ENCODE results near the gene TRIP12. TPM values are rescaled to one million over a fixed set of nuclear protein-coding genes. Genes with fewer than 3 reads are reported as not detected.
A peak's percentile ranks its signal among the peaks of the same experiment; 100 is the strongest.

Gene TRIP12
- total and polyA plus RNA-seq, 2 of the 13 experiments (the other 11 are each of a cell fraction or from before 2014, with no cell fraction given), result 72.1 to 153 TPM

DNA sequence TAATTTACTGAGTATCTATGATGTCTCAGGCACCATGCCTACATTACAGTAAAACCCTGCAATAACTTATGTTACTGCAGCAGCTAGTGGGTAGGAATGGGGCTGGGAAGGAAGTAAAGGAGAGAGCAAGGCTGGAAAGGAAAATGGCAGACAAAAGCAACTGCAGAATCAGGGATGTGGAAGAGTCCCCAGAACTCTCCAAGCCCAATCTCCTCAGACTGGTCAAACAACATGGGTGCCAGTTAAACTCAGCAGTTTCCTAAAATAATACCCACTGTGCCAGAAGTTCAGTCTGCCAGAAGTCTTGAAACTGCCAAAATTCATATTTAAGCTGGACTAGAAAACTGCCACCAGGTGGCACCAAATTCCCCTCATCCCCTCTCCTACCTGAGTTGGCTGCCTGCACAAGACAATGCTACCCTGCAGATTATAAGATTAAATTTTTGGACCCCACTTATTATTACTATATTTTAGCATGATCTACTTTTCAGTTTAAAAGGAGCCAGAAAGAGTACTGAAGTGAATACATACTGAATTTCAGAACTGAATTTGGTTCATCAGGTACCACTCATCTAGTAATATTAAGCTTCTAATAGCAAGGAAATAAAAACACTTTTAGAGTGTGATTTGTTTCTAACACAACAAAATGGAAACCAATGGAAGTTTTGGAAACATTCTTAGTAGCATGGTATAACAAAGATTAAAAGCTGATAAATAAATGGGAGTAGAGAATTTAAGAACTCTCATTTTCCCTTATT lies 120.6 kb downstream of the TRIP12 start:
- Histone ChIP-seq H3K27ac (ENCODE audit: extremely low read length, insufficient read depth, low read length) (no peak overlapping the region), H3K4me2 (ENCODE audit: low read depth, low read length) (no peak overlapping the region), H3K36me3 (replicated peaks in 1 of 2; ENCODE audit: control insufficient read depth in 1 of 2, insufficient read depth in 2 of 2, low read length in 2 of 2) (peaks cover 25 to 61% of the 10 kb centered on the region in 2 experiments), H2AFZ (ENCODE audit: low read length) (no peak overlapping the region), H3K79me2 (ENCODE audit: insufficient read depth, low read length) (no peaks in the 10 kb centered on the region), H3K9me3 (ENCODE audit: low read length) (no peaks in the 10 kb centered on the region), H3K4me1 (ENCODE audit: insufficient read depth, low read length) (no peaks in the 10 kb centered on the region), H3K4me3 (replicated peaks in 1 of 3; ENCODE audit: insufficient read depth in 1 of 3, low read depth in 2 of 3, low read length in 3 of 3) (no peak overlapping the region), H3K27me3 (ENCODE audit: control insufficient read depth in 1 of 2, insufficient read depth in 2 of 2, low read length in 2 of 2) (no peaks in the 10 kb centered on the region), H4K20me1 (ENCODE audit: insufficient read depth, low read length) (no peaks in the 10 kb centered on the region; the same call in 1 of the 2 replicates), H3K9ac (ENCODE audit: insufficient read depth, low read depth, low read length) (no peak overlapping the region)
- peak; percentile 87 for ATAC-seq
- FAIRE-seq, result peak; percentile 68
- intact Hi-C loops (cut with micrococcal nuclease; ENCODE audit: unreplicated experiment), result loop anchor here (5.0 kb wide), 1 partner anchor 121 kb away; the partner anchor contains the start of genes FBXO36 and TRIP12
- DNase-seq (ENCODE audit: low spot score), result peak; percentile 52
- CTCF ChIA-PET (ENCODE audit: low intra/inter-chr PET ratio, low total read pairs), result no interaction called here
- POLR2A ChIA-PET, result interaction anchor here (0.6 to 1.3 kb wide), 2 partner anchors 108 to 120 kb away, joined by 3 to 4 read pairs; no protein-coding TSS in a partner anchor
- in situ Hi-C loops (cut with HindIII; ENCODE audit: extremely low pct_ligation_motif_present, low pct_unique_long_range_greater_than_20kb), result no loop called here
- no TSS peak for BruUV-seq (replicated peaks)
- TF ChIP-seq, protein P1, sequence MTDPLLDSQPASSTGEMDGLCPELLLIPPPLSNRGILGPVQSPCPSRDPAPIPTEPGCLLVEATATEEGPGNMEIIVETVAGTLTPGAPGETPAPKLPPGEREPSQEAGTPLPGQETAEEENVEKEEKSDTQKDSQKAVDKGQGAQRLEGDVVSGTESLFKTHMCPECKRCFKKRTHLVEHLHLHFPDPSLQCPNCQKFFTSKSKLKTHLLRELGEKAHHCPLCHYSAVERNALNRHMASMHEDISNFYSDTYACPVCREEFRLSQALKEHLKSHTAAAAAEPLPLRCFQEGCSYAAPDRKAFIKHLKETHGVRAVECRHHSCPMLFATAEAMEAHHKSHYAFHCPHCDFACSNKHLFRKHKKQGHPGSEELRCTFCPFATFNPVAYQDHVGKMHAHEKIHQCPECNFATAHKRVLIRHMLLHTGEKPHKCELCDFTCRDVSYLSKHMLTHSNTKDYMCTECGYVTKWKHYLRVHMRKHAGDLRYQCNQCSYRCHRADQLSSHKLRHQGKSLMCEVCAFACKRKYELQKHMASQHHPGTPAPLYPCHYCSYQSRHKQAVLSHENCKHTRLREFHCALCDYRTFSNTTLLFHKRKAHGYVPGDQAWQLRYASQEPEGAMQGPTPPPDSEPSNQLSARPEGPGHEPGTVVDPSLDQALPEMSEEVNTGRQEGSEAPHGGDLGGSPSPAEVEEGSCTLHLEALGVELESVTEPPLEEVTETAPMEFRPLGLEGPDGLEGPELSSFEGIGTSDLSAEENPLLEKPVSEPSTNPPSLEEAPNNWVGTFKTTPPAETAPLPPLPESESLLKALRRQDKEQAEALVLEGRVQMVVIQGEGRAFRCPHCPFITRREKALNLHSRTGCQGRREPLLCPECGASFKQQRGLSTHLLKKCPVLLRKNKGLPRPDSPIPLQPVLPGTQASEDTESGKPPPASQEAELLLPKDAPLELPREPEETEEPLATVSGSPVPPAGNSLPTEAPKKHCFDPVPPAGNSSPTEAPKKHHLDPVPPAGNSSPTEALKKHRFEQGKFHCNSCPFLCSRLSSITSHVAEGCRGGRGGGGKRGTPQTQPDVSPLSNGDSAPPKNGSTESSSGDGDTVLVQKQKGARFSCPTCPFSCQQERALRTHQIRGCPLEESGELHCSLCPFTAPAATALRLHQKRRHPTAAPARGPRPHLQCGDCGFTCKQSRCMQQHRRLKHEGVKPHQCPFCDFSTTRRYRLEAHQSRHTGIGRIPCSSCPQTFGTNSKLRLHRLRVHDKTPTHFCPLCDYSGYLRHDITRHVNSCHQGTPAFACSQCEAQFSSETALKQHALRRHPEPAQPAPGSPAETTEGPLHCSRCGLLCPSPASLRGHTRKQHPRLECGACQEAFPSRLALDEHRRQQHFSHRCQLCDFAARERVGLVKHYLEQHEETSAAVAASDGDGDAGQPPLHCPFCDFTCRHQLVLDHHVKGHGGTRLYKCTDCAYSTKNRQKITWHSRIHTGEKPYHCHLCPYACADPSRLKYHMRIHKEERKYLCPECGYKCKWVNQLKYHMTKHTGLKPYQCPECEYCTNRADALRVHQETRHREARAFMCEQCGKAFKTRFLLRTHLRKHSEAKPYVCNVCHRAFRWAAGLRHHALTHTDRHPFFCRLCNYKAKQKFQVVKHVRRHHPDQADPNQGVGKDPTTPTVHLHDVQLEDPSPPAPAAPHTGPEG (CRISPR knock-in tag; IDR thresholded peaks at IDR 0.05), result 0 out of 2 replicates have a peak, but pooled peaks have one; percentile 22
- no peak for TF ChIP-seq KDM5A (IDR thresholded peaks at IDR 0.05; ENCODE audit: borderline replicate concordance, low read length)
- TF ChIP-seq, protein P2, sequence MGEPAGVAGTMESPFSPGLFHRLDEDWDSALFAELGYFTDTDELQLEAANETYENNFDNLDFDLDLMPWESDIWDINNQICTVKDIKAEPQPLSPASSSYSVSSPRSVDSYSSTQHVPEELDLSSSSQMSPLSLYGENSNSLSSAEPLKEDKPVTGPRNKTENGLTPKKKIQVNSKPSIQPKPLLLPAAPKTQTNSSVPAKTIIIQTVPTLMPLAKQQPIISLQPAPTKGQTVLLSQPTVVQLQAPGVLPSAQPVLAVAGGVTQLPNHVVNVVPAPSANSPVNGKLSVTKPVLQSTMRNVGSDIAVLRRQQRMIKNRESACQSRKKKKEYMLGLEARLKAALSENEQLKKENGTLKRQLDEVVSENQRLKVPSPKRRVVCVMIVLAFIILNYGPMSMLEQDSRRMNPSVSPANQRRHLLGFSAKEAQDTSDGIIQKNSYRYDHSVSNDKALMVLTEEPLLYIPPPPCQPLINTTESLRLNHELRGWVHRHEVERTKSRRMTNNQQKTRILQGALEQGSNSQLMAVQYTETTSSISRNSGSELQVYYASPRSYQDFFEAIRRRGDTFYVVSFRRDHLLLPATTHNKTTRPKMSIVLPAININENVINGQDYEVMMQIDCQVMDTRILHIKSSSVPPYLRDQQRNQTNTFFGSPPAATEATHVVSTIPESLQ (CRISPR knock-in tag; conservative IDR thresholded peaks at IDR 0.05), result 0 out of 2 replicates have a peak, but pooled peaks have one; percentile 35
- TF ChIP-seq NBN (conservative IDR thresholded peaks at IDR 0.05), result no peak
- peak; percentile 65 for TF ChIP-seq RBM22 (optimal IDR thresholded peaks at IDR 0.05; ENCODE audit: low read length)
- TF ChIP-seq, protein P3, sequence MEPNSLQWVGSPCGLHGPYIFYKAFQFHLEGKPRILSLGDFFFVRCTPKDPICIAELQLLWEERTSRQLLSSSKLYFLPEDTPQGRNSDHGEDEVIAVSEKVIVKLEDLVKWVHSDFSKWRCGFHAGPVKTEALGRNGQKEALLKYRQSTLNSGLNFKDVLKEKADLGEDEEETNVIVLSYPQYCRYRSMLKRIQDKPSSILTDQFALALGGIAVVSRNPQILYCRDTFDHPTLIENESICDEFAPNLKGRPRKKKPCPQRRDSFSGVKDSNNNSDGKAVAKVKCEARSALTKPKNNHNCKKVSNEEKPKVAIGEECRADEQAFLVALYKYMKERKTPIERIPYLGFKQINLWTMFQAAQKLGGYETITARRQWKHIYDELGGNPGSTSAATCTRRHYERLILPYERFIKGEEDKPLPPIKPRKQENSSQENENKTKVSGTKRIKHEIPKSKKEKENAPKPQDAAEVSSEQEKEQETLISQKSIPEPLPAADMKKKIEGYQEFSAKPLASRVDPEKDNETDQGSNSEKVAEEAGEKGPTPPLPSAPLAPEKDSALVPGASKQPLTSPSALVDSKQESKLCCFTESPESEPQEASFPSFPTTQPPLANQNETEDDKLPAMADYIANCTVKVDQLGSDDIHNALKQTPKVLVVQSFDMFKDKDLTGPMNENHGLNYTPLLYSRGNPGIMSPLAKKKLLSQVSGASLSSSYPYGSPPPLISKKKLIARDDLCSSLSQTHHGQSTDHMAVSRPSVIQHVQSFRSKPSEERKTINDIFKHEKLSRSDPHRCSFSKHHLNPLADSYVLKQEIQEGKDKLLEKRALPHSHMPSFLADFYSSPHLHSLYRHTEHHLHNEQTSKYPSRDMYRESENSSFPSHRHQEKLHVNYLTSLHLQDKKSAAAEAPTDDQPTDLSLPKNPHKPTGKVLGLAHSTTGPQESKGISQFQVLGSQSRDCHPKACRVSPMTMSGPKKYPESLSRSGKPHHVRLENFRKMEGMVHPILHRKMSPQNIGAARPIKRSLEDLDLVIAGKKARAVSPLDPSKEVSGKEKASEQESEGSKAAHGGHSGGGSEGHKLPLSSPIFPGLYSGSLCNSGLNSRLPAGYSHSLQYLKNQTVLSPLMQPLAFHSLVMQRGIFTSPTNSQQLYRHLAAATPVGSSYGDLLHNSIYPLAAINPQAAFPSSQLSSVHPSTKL (CRISPR knock-in tag; IDR thresholded peaks at IDR 0.05), result 0 out of 2 replicates have a peak, but pooled peaks have one; percentile 14
- no peak for TF ChIP-seq ZNF562 (CRISPR knock-in tag; IDR thresholded peaks at IDR 0.05; ENCODE audit: borderline replicate concordance)
- peak; percentile 59 for TF ChIP-seq SMC3 (IDR thresholded peaks at IDR 0.05; ENCODE audit: low read length)
- TF ChIP-seq RAD21 (CRISPR knock-in tag; IDR thresholded peaks at IDR 0.05), result peak; percentile 31; the same call in 1 of the 2 replicates
- TF ChIP-seq STAG1 (CRISPR knock-in tag; IDR thresholded peaks at IDR 0.05), result peak; percentile 48
